Tracheal epithelial cell (primary cell): ENCODE data around the gene MS4A5. TPM values are rescaled to one million over a fixed set of nuclear protein-coding genes. Genes with fewer than 3 reads are reported as not detected.

Source experiments
- total RNA-seq: library from RNA; depleted of rRNA; stranded (reverse); fragments of >200 nt; gene quantifications from 2 replicates; pipeline ENCODE4 v1.2.1, GENCODE V29; 2014

MS4A5 gene, protein sequence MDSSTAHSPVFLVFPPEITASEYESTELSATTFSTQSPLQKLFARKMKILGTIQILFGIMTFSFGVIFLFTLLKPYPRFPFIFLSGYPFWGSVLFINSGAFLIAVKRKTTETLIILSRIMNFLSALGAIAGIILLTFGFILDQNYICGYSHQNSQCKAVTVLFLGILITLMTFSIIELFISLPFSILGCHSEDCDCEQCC
- not detected in 2 replicates for total RNA-seq

GRCh38 chr11:60429272-60429671 lies at the start of gene MS4A5:
MS4A5 (plus strand) TSS chr11:60429572; CDS start chr11:60429675, 103 bp downstream.

GRCh38 chr11:60396382-60396781 lies 33.0 kb upstream of the MS4A5 start, which contains the start of gene MS4A14:
MS4A14 (plus strand) TSS chr11:60396459; CDS start chr11:60396579, 120 bp downstream.

GRCh38 chr11:60455531-60456042 lies 26.2 kb downstream of the MS4A5 start, which contains the start of gene MS4A1:
MS4A1 (plus strand) TSS chr11:60455847; CDS start chr11:60462375, 6,528 bp downstream.

DNA sequence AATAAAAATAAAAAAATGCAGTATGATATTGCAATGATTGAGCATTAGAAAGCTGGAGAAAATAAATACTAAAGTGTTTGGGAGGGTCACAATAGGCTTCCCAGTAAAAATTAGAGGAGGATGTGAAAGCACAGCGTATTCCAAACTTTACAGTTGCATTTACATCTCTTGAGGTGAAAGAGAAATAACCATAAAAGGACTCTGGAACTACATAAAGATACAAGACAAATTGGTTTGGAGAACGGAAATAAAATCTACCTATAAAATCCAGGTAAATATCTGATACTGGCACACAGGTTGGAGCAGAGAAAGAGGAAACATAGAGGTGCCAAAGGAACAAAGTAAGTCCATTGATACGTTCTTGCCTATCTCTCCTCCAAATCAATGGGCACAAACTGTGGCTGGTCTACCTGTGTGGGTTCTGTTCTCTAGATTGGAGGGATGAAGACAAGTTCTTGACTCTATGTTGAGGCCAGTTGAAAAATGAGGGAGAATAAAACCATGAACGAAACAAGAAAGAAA lies 63.2 kb downstream of the MS4A5 start, which contains the start of gene MS4A12:
TSS of gene MS4A12 (plus strand) at position 291 of the 522 bp plus-strand sequence. CDS start 4,541 bp downstream, outside the sequence.

Other genes with a start within 250 kb of the MS4A5 start
- gene MS4A6A, start 246.5 kb upstream of the MS4A5 start, total RNA-seq, result not detected in 2 replicates
- gene MS4A4E, start 186.4 kb upstream of the MS4A5 start, total RNA-seq, result not detected in 2 replicates
- not detected in 2 replicates for gene MS4A4A, start 148.9 kb upstream of the MS4A5 start, total RNA-seq
- not detected in 2 replicates for gene MS4A6E, start 102.3 kb upstream of the MS4A5 start, total RNA-seq
- gene MS4A7, start 51.0 kb upstream of the MS4A5 start, total RNA-seq, result not detected in 2 replicates
- gene MS4A14, start 33.1 kb upstream of the MS4A5 start, total RNA-seq, result not detected in 2 replicates
- gene MS4A1, start 26.3 kb downstream of the MS4A5 start, total RNA-seq, result not detected in 2 replicates
- gene MS4A12, start 63.2 kb downstream of the MS4A5 start, total RNA-seq, result not detected in 2 replicates
- gene MS4A13, start 85.8 kb downstream of the MS4A5 start, total RNA-seq, result not detected in 2 replicates